ENCODE data around the gene TMEM229B. TPM values are rescaled to one million over a fixed set of nuclear protein-coding genes. Genes with fewer than 3 reads are reported as not detected.

The TMEM229B gene
- total and polyA plus RNA-seq, 9 donors: 1.2 to 11.9 (median 2.9) TPM

GRCh38 chr14:67527756-67528155 is 39.2 kb upstream of the TMEM229B start:
- H3K27ac ChIP-seq: no peak overlapping the region
- TF ChIP-seq EP300 (IDR thresholded peaks at IDR 0.05) (no peak), POLR2A (IDR thresholded peaks at IDR 0.05) (no peak), CTCF (IDR thresholded peaks at IDR 0.05) (no peak)
- H3K4me3 ChIP-seq: no peak overlapping the region
- no peaks in the 10 kb centered on the region for H3K4me1 ChIP-seq (ENCODE audit: insufficient read depth)
- 77 to 80% (median 80%) methylated on average over 5 of the region's 5 CpGs for WGBS, 3 donors
- intact Hi-C loops (cut with DNase I): loop anchor here in 1 of 4 donors (10.0 kb wide), 1 partner anchor 177 kb away; the partner anchor contains the start of gene RDH12
- no peaks in the 10 kb centered on the region for H3K9me3 ChIP-seq
- no peaks in the 10 kb centered on the region for H3K36me3 ChIP-seq
- no peaks in the 10 kb centered on the region for H3K27me3 ChIP-seq
- DNase-seq: no peak

- no peaks in the 10 kb centered on the region for H3K27me3 ChIP-seq
- no peaks in the 10 kb centered on the region for H3K9me3 ChIP-seq
- no peak for TF ChIP-seq POLR2A (IDR thresholded peaks at IDR 0.05)
- TF ChIP-seq CTCF (IDR thresholded peaks at IDR 0.05): peak in 1 of 3 donors; percentile 20
- H3K4me1 ChIP-seq (ENCODE audit: insufficient read depth): no peaks in the 10 kb centered on the region
- intact Hi-C loops (cut with DNase I): loop anchor here in 1 of 4 donors (10.0 kb wide), 1 partner anchor 178 kb away; the partner anchor contains the start of gene RDH12
- H3K27ac ChIP-seq: no peak overlapping the region
- 80 to 86% (median 81%) methylated on average over 8 of the region's 8 CpGs for WGBS, 3 donors
- no peak overlapping the region for H3K4me3 ChIP-seq
- peak in 1 of 5 donors; percentile 29 for DNase-seq
- no peaks in the 10 kb centered on the region for H3K36me3 ChIP-seq
Observed at GRCh38 chr14:67526676-67527459, 38.3 kb upstream of the TMEM229B start.

- TF ChIP-seq CTCF (IDR thresholded peaks at IDR 0.05) (no peak), EP300 (IDR thresholded peaks at IDR 0.05) (no peak), POLR2A (IDR thresholded peaks at IDR 0.05) (no peak)
- no peak for DNase-seq
- Histone ChIP-seq H3K27me3 (no peaks in the 10 kb centered on the region), H3K4me3 (no peak overlapping the region), H3K4me1 (ENCODE audit: insufficient read depth) (no peaks in the 10 kb centered on the region), H3K9me3 (no peaks in the 10 kb centered on the region), H3K27ac (no peak overlapping the region), H3K36me3 (no peaks in the 10 kb centered on the region)
- intact Hi-C loops (cut with DNase I): loop anchor here in 1 of 4 donors (10.0 kb wide), 1 partner anchor 179 kb away; the partner anchor contains the start of gene RDH12
- 55 to 64% (median 58%) methylated on average over 6 of the region's 6 CpGs for WGBS, 3 donors
Observed at GRCh38 chr14:67526181-67526580, 37.7 kb upstream of the TMEM229B start.

GRCh38 chr14:67525389-67525788 is 36.9 kb upstream of the TMEM229B start:
- DNase-seq: no peak
- 59 to 85% (median 70%) methylated on average over 4 of the region's 4 CpGs for WGBS, 3 donors
- Histone ChIP-seq H3K27me3 (no peaks in the 10 kb centered on the region), H3K27ac (no peak overlapping the region), H3K4me1 (ENCODE audit: insufficient read depth) (no peaks in the 10 kb centered on the region), H3K36me3 (no peaks in the 10 kb centered on the region), H3K4me3 (no peak overlapping the region), H3K9me3 (no peaks in the 10 kb centered on the region)
- TF ChIP-seq POLR2A (IDR thresholded peaks at IDR 0.05) (no peak), CTCF (IDR thresholded peaks at IDR 0.05) (no peak), EP300 (IDR thresholded peaks at IDR 0.05) (no peak)
- intact Hi-C loops (cut with DNase I): loop anchor here in 1 of 4 donors (10.0 kb wide), 1 partner anchor 179 kb away; the partner anchor contains the start of gene RDH12
